Loucy (cell line): ENCODE measurements around the gene PTAFR.

ENCODE experiments used
- H2AFZ ChIP-seq: fragments of 200-600 bp; sonication (generic); 2 replicates; pipeline ENCODE4 v1.6.0; 2016; ENCODE audit warnings: antibody characterized with exemption, mild to moderate bottlenecking, low read length, moderate library complexity
- H3F3A ChIP-seq: fragments of 200-600 bp; 2 replicates; pipeline ENCODE4 v1.6.0; 2016; ENCODE audit warnings: antibody characterized with exemption, low read depth, mild to moderate bottlenecking
- H3K27me3 ChIP-seq: fragments of 200-600 bp; sonication (generic); 2 replicates; pipeline ENCODE4 v1.6.1; 2014; ENCODE audit warnings: low read length, mild to moderate bottlenecking; ENCODE audit not compliant: insufficient read depth, poor library complexity, severe bottlenecking
- H3K36me3 ChIP-seq: fragments of 200-600 bp; sonication (generic); 2 replicates; pipeline ENCODE4 v1.6.1; 2016; ENCODE audit warnings: low read length; ENCODE audit not compliant: insufficient read depth
- H3K4me1 ChIP-seq: fragments of 200-600 bp; sonication (generic); 2 replicates; pipeline ENCODE4 v1.5.1; 2014; ENCODE audit warnings: low read length, mild to moderate bottlenecking; ENCODE audit not compliant: insufficient read depth, poor library complexity, severe bottlenecking
- H3K4me2 ChIP-seq: fragments of 200-600 bp; sonication (generic); 2 replicates; pipeline ENCODE4 v1.6.0; 2014; ENCODE audit warnings: antibody characterized with exemption, low read length, low read depth, mild to moderate bottlenecking; ENCODE audit not compliant: poor library complexity, severe bottlenecking
- H3K4me3 ChIP-seq: fragments of 200-600 bp; sonication (generic); 2 replicates; pipeline ENCODE4 v1.5.1; 2014; ENCODE audit warnings: low read length, mild to moderate bottlenecking, mixed read lengths; ENCODE audit not compliant: poor library complexity, severe bottlenecking
- H3K79me2 ChIP-seq: fragments of 200-600 bp; sonication (generic); 2 replicates; pipeline ENCODE4 v1.6.1; 2014; ENCODE audit warnings: low read length; ENCODE audit not compliant: insufficient read depth
- H3K9ac ChIP-seq: fragments of 200-600 bp; sonication (generic); 2 replicates; pipeline ENCODE4 v1.6.0; 2014; ENCODE audit warnings: mild to moderate bottlenecking, low read depth, low read length, moderate library complexity; ENCODE audit not compliant: poor library complexity, severe bottlenecking
- H3K9me2 ChIP-seq: fragments of 200-600 bp; sonication (generic); replicated peaks from 2 replicates; pipeline ENCODE4 v1.6.1; 2016; ENCODE audit warnings: low read depth, low read length, mixed read lengths
- H3K9me3 ChIP-seq: fragments of 200-600 bp; sonication (generic); 2 replicates; pipeline ENCODE4 v1.6.1; 2014; ENCODE audit warnings: mild to moderate bottlenecking, antibody characterized with exemption, low read length, low read depth; ENCODE audit not compliant: insufficient read depth
- H4K20me1 ChIP-seq: fragments of 200-600 bp; sonication (generic); 2 replicates; pipeline ENCODE4 v1.6.0; 2014; ENCODE audit warnings: antibody characterized with exemption, low read length, mild to moderate bottlenecking; ENCODE audit not compliant: insufficient read depth, poor library complexity, severe bottlenecking
- CTCF ChIP-seq: fragments of 200-600 bp; sonication (generic); conservative IDR thresholded peaks from 2 replicates; pipeline ENCODE4 v1.5.1; 2014; ENCODE audit warnings: mild to moderate bottlenecking, antibody characterized with exemption, low read length
- EZH2phosphoT487 ChIP-seq: fragments of 200-600 bp; IDR thresholded peaks from 2 replicates; pipeline ENCODE4 v1.6.1; 2018; ENCODE audit warnings: antibody characterized with exemption, mild to moderate bottlenecking, moderate library complexity, borderline replicate concordance

The PTAFR gene

GRCh38 chr1:28159243-28159642 is 17.2 kb downstream of the PTAFR start:
- H3K9me3 ChIP-seq = no peaks in the 10 kb centered on the region
- TF ChIP-seq EZH2phosphoT487 (no peak), CTCF (no peak)
- H3K4me3 ChIP-seq = no peak overlapping the region
- H3K27me3 ChIP-seq = no peaks in the 10 kb centered on the region
- H3F3A ChIP-seq = no peaks in the 10 kb centered on the region
- H3K4me2 ChIP-seq = no peak overlapping the region
- H3K9ac ChIP-seq = no peak overlapping the region
- H3K36me3 ChIP-seq = no peaks in the 10 kb centered on the region
- H2AFZ ChIP-seq = no peak overlapping the region
- H4K20me1 ChIP-seq = no peaks in the 10 kb centered on the region
- no peaks in the 10 kb centered on the region for H3K4me1 ChIP-seq
- no peaks in the 10 kb centered on the region for H3K79me2 ChIP-seq
- no peaks in the 10 kb centered on the region for H3K9me2 ChIP-seq

GRCh38 chr1:28157894-28158293 is 18.6 kb downstream of the PTAFR start:
- Histone ChIP-seq H3K4me1 (no peaks in the 10 kb centered on the region), H3K79me2 (no peaks in the 10 kb centered on the region), H3K4me3 (no peak overlapping the region), H3K4me2 (no peak overlapping the region), H3F3A (no peaks in the 10 kb centered on the region), H4K20me1 (no peaks in the 10 kb centered on the region), H2AFZ (no peak overlapping the region), H3K9me3 (no peaks in the 10 kb centered on the region), H3K27me3 (no peaks in the 10 kb centered on the region), H3K9ac (no peak overlapping the region), H3K9me2 (no peaks in the 10 kb centered on the region), H3K36me3 (no peaks in the 10 kb centered on the region)
- TF ChIP-seq CTCF = no peak
- no peak for TF ChIP-seq EZH2phosphoT487

- Histone ChIP-seq H3K4me1 (no peaks in the 10 kb centered on the region), H3K9me2 (no peaks in the 10 kb centered on the region), H3K27me3 (no peaks in the 10 kb centered on the region), H4K20me1 (no peaks in the 10 kb centered on the region), H3K9me3 (no peaks in the 10 kb centered on the region), H3K79me2 (no peaks in the 10 kb centered on the region), H3F3A (no peaks in the 10 kb centered on the region), H2AFZ (no peak overlapping the region), H3K36me3 (no peaks in the 10 kb centered on the region), H3K9ac (no peak overlapping the region), H3K4me2 (no peak overlapping the region), H3K4me3 (no peak overlapping the region)
- no peak for TF ChIP-seq CTCF
- no peak for TF ChIP-seq EZH2phosphoT487
These were observed 19.7 kb downstream of the PTAFR start for GRCh38 chr1:28156821-28157220.
